Measurements from ENCODE around the gene CRHR1.

DNA sequence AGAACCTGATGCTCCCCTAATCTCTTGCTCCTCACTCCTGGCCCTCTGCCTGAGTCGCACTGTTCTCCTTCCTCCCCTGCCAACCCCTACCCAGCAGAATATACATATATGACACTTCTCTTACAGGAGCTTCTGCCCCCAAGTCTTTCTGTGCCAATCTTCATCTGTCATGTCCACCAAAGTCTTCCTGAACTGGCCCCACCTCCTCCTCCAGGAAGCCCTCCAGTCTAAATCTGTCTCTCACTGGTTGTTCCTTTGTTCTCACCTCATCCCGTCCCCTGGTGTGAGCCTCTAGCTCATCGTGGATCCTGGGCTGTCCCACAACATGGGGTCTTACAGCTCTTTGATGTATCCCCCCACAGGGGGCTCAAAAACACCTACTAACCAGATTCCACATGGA lies 8.3 kb downstream of the CRHR1 start:
- TF ChIP-seq POLR2A (IDR thresholded peaks at IDR 0.05; ENCODE audit: low read depth, low read length) (no peak), POLR2AphosphoS5 (IDR thresholded peaks at IDR 0.05; ENCODE audit: low read depth, low read length) (no peak), TAF1 (IDR thresholded peaks at IDR 0.05; ENCODE audit: borderline replicate concordance, low read depth, low read length) (no peak)

Measured in GM12892 (cell line).